B cell (primary cell): ENCODE data around the gene LCE6A.

Experiments
- EZH2 ChIP-seq: IDR thresholded peaks from 2 replicates; pipeline ENCODE4 v1.6.1; 2012; ENCODE audit warnings: borderline replicate concordance, low read depth, mild to moderate bottlenecking, moderate library complexity, low read length; ENCODE audit not compliant: insufficient read depth, poor library complexity, severe bottlenecking
- TF ChIP-seq, protein P1 (sequence below): fragments of 200-600 bp; IDR thresholded peaks from one replicate; pipeline ENCODE4 v1.8.0; 2022; ENCODE audit warnings: antibody characterized with exemption, mild to moderate bottlenecking

DNA sequence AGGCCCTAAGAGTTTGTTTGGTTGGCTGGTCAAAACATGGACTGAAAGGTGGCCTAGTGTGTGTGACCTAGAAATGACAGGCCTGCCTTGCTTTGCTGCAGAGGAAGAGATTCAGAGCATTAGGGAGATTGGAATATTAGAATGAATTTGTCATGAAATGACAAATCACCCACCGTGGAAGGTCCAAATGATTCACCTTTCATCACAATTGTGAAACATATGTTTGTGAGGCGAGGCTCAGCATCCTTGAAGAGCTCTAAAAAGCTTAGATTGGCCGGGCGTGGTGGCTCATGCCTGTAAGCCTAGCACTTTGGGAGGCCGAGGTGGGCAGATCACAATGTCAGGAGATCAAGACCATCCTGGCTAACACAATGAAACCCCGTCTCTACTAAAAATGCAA is 25.3 kb upstream of the LCE6A start:
- TF ChIP-seq, protein P1, sequence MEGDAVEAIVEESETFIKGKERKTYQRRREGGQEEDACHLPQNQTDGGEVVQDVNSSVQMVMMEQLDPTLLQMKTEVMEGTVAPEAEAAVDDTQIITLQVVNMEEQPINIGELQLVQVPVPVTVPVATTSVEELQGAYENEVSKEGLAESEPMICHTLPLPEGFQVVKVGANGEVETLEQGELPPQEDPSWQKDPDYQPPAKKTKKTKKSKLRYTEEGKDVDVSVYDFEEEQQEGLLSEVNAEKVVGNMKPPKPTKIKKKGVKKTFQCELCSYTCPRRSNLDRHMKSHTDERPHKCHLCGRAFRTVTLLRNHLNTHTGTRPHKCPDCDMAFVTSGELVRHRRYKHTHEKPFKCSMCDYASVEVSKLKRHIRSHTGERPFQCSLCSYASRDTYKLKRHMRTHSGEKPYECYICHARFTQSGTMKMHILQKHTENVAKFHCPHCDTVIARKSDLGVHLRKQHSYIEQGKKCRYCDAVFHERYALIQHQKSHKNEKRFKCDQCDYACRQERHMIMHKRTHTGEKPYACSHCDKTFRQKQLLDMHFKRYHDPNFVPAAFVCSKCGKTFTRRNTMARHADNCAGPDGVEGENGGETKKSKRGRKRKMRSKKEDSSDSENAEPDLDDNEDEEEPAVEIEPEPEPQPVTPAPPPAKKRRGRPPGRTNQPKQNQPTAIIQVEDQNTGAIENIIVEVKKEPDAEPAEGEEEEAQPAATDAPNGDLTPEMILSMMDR = no peak
- no peak for TF ChIP-seq EZH2
